HepG2 (cell line): Measurements from ENCODE around the gene EPHB4. TPM values are rescaled to one million over a fixed set of nuclear protein-coding genes. Genes with fewer than 3 reads are reported as not detected.
"Not testable (repeated sequence)": the region's sequence is repeated elsewhere in the genome, so short reads cannot be mapped to it uniquely, and the experiment has no call there.

Experiments
- ATAC-seq: fragments of 200-7000 bp; cut with Tn5 transposase; 3 replicates; pipeline ENCODE4 v1.9.1; 2020; ENCODE audit warnings: mild to moderate bottlenecking, moderate library complexity
- BruUV-seq: library from RNA; stranded (reverse); fragments of 400-500 nt; replicated peaks from 2 replicates; lab custom pipeline; 2021; lab: Mats Ljungman, UMichigan
- CTCF ChIA-PET: fragments of 300-600 bp; formaldehyde crosslinking; extraction: SDS; loops from one replicate; lab custom pipeline; 2021; ENCODE audit warnings: low total read pairs, inconsistent platforms, low intra/inter-chr PET ratio; lab: Yijun Ruan, JAX
- POLR2A ChIA-PET: fragments of 350-600 bp; sonication (Branson Sonifier 250); formaldehyde crosslinking; loops from one replicate; lab custom pipeline; 2020; ENCODE audit warnings: antibody characterized with exemption, inconsistent platforms; lab: Yijun Ruan, JAX
- DNase-seq: peaks from one replicate; pipeline ENCODE4 v3.0.0-alpha.2; 2015; ENCODE audit warnings: low spot score
- FAIRE-seq: peaks from 3 replicates; lab custom pipeline; 2011; peaks lifted over from hg19 to GRCh38; lab: Jason Lieb, UNC
- H2AFZ ChIP-seq: one replicate; pipeline ENCODE4 v1.6.1; 2011; ENCODE audit warnings: low read length, inconsistent platforms
- H3K27ac ChIP-seq: fragments of 300-600 bp; 3 replicates; pipeline ENCODE4 v1.8.0; 2011; ENCODE audit warnings: mixed run types, mild to moderate bottlenecking, mixed read lengths, low read length, inconsistent platforms; ENCODE audit not compliant: insufficient read depth; ENCODE audit errors: extremely low read length
- H3K27me3 ChIP-seq, 2 experiments: fragments of 200-600 bp in 1 of 2; 2 replicates in 1 of 2; 3 replicates in 1 of 2; pipeline versions ENCODE4 v1.6.0 to v1.8.0; 2011; ENCODE audit warnings: low read length in 2 of 2, mild to moderate bottlenecking in 2 of 2, moderate library complexity in 2 of 2, inconsistent platforms in 1 of 2; ENCODE audit not compliant: insufficient read depth in 2 of 2, control insufficient read depth in 1 of 2
- H3K36me3 ChIP-seq, 2 experiments: fragments of 200-600 bp in 1 of 2; replicated peaks in 1 of 2; 2 replicates in 1 of 2; 3 replicates in 1 of 2; pipeline versions ENCODE4 v1.5.1 to v1.8.0; 2011; ENCODE audit warnings: low read length in 2 of 2, inconsistent platforms in 1 of 2; ENCODE audit not compliant: insufficient read depth in 2 of 2, control insufficient read depth in 1 of 2
- H3K4me1 ChIP-seq: 2 replicates; pipeline ENCODE4 v1.5.1; 2012; ENCODE audit warnings: low read length, inconsistent platforms; ENCODE audit not compliant: insufficient read depth
- H3K4me2 ChIP-seq: 2 replicates; pipeline ENCODE4 v1.6.0; 2011; ENCODE audit warnings: low read depth, low read length, inconsistent platforms
- H3K4me3 ChIP-seq, 3 experiments: fragments of 200-600 bp in 1 of 3; sonication (generic), shearing (Covaris generic) in 1 of 3; replicated peaks in 1 of 3; 2 replicates each; pipeline ENCODE4 v1.5.1; 2011 to 2016; ENCODE audit warnings: low read length in 3 of 3, inconsistent platforms in 2 of 3, low read depth in 2 of 3, mild to moderate bottlenecking in 2 of 3, control low read depth in 1 of 3, mixed read lengths in 1 of 3; ENCODE audit not compliant: insufficient read depth in 1 of 3
- H3K79me2 ChIP-seq: one replicate; pipeline ENCODE4 v1.6.1; 2011; ENCODE audit warnings: low read length, inconsistent platforms; ENCODE audit not compliant: insufficient read depth
- H3K9ac ChIP-seq: 2 replicates; pipeline ENCODE4 v1.6.0; 2011; ENCODE audit warnings: mild to moderate bottlenecking, low read depth, low read length, inconsistent platforms; ENCODE audit not compliant: insufficient read depth
- H3K9me3 ChIP-seq: 2 replicates; pipeline ENCODE4 v1.5.1; 2012; ENCODE audit warnings: mild to moderate bottlenecking, low read length
- H4K20me1 ChIP-seq: 2 replicates; pipeline ENCODE4 v1.6.0; 2011; ENCODE audit warnings: inconsistent platforms, mild to moderate bottlenecking, low read length, moderate library complexity; ENCODE audit not compliant: insufficient read depth
- CREM ChIP-seq, 2 experiments: sonication (generic) in 1 of 2; formaldehyde crosslinking in 1 of 2; IDR thresholded peaks; 2 replicates each; pipeline versions ENCODE4 v1.4.0 to v1.6.1; 2016 to 2020; ENCODE audit warnings: antibody characterized with exemption in 1 of 2, mild to moderate bottlenecking in 1 of 2, missing genetic modification reagents in 1 of 2
- GPBP1L1 ChIP-seq: sonication (generic); formaldehyde crosslinking; IDR thresholded peaks from 2 replicates; pipeline ENCODE4 v1.5.0; 2020; ENCODE audit warnings: mild to moderate bottlenecking, missing genetic modification reagents
- NFIC ChIP-seq: IDR thresholded peaks from 2 replicates; pipeline ENCODE4 v1.6.1; 2012; ENCODE audit warnings: mild to moderate bottlenecking, low read length, inconsistent platforms
- TMF1 ChIP-seq: sonication (generic); formaldehyde crosslinking; IDR thresholded peaks from 2 replicates; pipeline ENCODE4 v1.8.1; 2022; ENCODE audit warnings: low read depth, missing genetic modification reagents
- XBP1 ChIP-seq: sonication (generic); formaldehyde crosslinking; IDR thresholded peaks from 2 replicates; pipeline ENCODE4 v1.5.0; 2020; ENCODE audit warnings: missing genetic modification reagents
- ZFP41 ChIP-seq: sonication (generic); formaldehyde crosslinking; IDR thresholded peaks from 2 replicates; pipeline ENCODE4 v1.4.0; 2020; ENCODE audit warnings: mild to moderate bottlenecking, missing genetic modification reagents, borderline replicate concordance
- ZMAT5 ChIP-seq: sonication (generic); formaldehyde crosslinking; IDR thresholded peaks from 2 replicates; pipeline ENCODE4 v1.5.0; 2020; ENCODE audit warnings: mild to moderate bottlenecking, low read depth, missing genetic modification reagents, borderline replicate concordance
- WGBS: methylation state at CpG from one replicate; pipeline ENCODE4 v1.1.6; 2017; ENCODE audit warnings: low lambda C conversion rate; 5-methylcytosine and 5-hydroxymethylcytosine counted together
- in situ Hi-C: cut with HindIII; loops from 2 replicates; pipeline ENCODE4 v1.10.0; 2017; ENCODE audit warnings: low pct_unique_long_range_greater_than_20kb; ENCODE audit not compliant: extremely low pct_ligation_motif_present
- intact Hi-C: fragments of 100-400 bp; cut with micrococcal nuclease; formaldehyde crosslinking; loops from one replicate; pipeline ENCODE4 v1.10.0; 2022; ENCODE audit not compliant: unreplicated experiment
- polyA plus RNA-seq, 8 experiments: library from polyadenylated mRNA; depleted of rRNA in 3 of 8; stranded (reverse) in 7 of 8; unstranded in 1 of 8; fragments of >200 nt; fragmentation: Illumina TruSeq in 4 of 8; extraction: Trizol in 4 of 8; gene quantifications; 2 replicates each; pipeline versions ENCODE4 v1.2.1 to v1.2.3, GENCODE V29; 2011 to 2016; ENCODE audit warnings: low read depth in 4 of 8, missing spikeins in 1 of 8, mixed read lengths in 1 of 8; ENCODE audit not compliant: insufficient read depth in 1 of 8
- total RNA-seq, 5 experiments: library from RNA; depleted of rRNA; stranded (reverse); fragments of >200 nt; fragmentation: Illumina TruSeq; extraction: Trizol; gene quantifications; 2 replicates each; pipeline ENCODE4 v1.2.3, GENCODE V29; 2016; ENCODE audit warnings: low read depth in 1 of 5

Gene EPHB4
- total and polyA plus RNA-seq, 2 of the 13 experiments (the other 11 are each of a cell fraction or from before 2014, with no cell fraction given) = 61.4 to 69.6 TPM

GRCh38 chr7:100764841-100765240 lies 62.5 kb downstream of the EPHB4 start (continued):
- TF ChIP-seq CREM (IDR thresholded peaks at IDR 0.05) (no peak), CREM (CRISPR knock-in tag; IDR thresholded peaks at IDR 0.05) (no peak)

- no TSS peak for BruUV-seq
- no peak overlapping the region for H3K4me3 ChIP-seq
- no peak overlapping the region for H3K9ac ChIP-seq
- no peaks in the 10 kb centered on the region for H3K79me2 ChIP-seq
- no peak overlapping the region for H3K27ac ChIP-seq
- H3K36me3 ChIP-seq = no peaks in the 10 kb centered on the region
- H3K4me2 ChIP-seq = no peak overlapping the region
- H3K27me3 ChIP-seq = peaks cover 0 to 27% of the 10 kb centered on the region in 2 experiments; a peak in 3 of 5 replicates
- H2AFZ ChIP-seq = no peak overlapping the region
- WGBS = 67% methylated on average over 8 of the region's 14 CpGs
- in situ Hi-C loops = loop anchor here (25.0 kb wide), 1 partner anchor 299 kb away; no protein-coding TSS in a partner anchor
- peaks cover 23% of the 10 kb centered on the region for H3K4me1 ChIP-seq
- H4K20me1 ChIP-seq = no peaks in the 10 kb centered on the region
- TF ChIP-seq NFIC = no peak
- TF ChIP-seq XBP1 (CRISPR knock-in tag) = no peak
- TF ChIP-seq GPBP1L1 (CRISPR knock-in tag) = no peak
- no peak for TF ChIP-seq ZMAT5 (CRISPR knock-in tag)
- TF ChIP-seq TMF1 (CRISPR knock-in tag) = no peak
- no peak for TF ChIP-seq ZFP41 (CRISPR knock-in tag)
- TF ChIP-seq, all 625 proteins: peak for 0
- no peak for DNase-seq
- FAIRE-seq = no peak
- no peak for ATAC-seq
- H3K9me3 ChIP-seq = no peaks in the 10 kb centered on the region
- intact Hi-C loops = no loop called here
- POLR2A ChIA-PET = no interaction called here
- CTCF ChIA-PET = no interaction called here
Observed at GRCh38 chr7:100763556-100764140, 63.7 kb downstream of the EPHB4 start.

GRCh38 chr7:100762841-100763240 lies 64.5 kb downstream of the EPHB4 start:
- H3K4me2 ChIP-seq, H4K20me1 ChIP-seq, intact Hi-C loops, H3K9me3 ChIP-seq, H3K9ac ChIP-seq, DNase-seq, H3K4me3 ChIP-seq, FAIRE-seq, POLR2A ChIA-PET, BruUV-seq, H2AFZ ChIP-seq, H3K27ac ChIP-seq, CTCF ChIA-PET, H3K79me2 ChIP-seq, H3K36me3 ChIP-seq, ATAC-seq: not testable (repeated sequence)
- Histone ChIP-seq H3K27me3 (peaks cover 0 to 21% of the 10 kb centered on the region in 2 experiments; a peak in 2 of 5 replicates), H3K4me1 (peaks cover 19% of the 10 kb centered on the region)
- 38% methylated on average over 5 of the region's 5 CpGs for WGBS
- in situ Hi-C loops = loop anchor here (25.0 kb wide), 1 partner anchor 299 kb away; no protein-coding TSS in a partner anchor
